Dedifferentiated amniotic fluid mesenchymal stem cell (primary cell): Measurements from ENCODE around the gene SREBF2.

Experiments
- DNase-seq: peaks from one replicate; pipeline ENCODE4 v3.0.0-alpha.2; 2016; ENCODE audit errors: extremely low spot score

SREBF2 gene

DNA sequence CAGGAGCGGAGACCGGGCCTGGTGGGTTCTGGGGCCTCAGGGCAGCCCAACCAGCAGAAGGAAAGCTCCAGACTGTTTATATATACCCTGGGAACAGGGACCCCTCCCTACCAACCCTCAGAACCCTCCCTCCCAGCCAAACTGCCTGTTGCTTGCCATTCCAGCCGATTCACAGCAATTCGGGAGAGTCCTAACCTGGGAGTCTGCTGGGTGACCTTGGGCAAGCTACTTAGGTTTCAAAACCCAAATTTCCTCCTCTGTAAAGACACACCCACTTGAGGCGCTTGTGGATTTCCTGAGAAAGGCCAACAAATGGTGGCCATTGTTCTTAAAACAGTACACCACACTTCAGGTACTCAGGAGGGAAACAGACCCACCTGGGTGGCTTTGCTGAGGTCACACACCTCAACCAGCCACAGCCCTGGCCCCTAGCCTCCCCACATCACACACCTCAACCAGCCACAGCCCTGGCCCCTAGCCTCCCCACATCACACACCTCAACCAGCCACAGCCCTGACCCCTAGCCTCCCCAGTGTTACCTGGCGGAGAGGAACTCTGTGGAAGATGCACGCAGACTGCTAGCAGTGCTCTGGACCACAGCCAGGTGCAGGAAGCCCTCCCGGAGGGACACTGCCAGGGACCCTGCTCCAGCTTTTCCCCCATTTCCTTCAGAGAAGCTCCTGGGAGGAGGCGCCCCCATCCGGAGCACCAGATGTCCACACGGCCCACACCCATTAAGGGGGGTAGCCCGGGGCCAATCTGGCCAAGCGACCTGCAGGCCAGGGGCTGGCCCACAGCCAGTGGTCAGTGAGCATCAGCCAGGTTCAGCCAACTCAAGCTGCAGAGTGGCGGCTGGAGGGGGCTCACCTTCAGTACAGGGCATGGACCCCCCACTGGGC is 75.8 kb downstream of the SREBF2 start:
- no peak for DNase-seq

DNA sequence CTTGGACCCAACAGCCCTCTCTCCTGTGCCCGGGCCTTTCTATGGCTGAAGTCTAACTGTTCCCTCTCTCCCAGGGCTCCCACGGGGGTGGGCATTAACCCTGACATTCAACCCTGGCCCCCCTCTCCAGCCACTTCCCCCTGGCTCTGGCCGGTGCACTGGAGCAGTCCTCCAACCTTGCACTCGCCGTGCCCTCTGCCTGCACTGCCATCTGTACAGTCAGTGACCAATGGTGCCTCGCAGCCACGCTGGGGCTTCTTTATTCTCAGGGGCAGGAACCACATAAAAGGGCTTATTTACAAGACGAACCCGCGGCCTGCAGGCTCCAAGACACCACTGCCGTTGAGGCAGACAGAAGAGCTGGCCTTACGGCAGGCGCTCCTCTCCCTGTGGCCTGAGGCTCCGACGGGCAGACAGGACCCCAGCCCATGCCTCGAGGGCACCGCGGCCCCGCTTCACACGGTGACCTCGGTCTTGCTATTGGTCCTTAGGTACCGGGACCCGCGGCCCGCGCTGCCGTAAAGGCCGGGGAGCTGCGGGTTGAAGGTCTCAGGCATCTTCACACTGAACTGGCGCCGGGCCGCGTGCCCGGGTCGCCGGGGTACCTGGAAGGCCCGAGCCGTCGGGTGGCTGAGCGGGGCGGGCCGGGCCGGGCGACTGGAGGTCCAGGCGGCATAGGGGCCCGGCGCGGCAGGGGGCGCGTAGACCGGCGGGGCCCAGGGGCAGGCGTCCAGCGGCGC is 76.6 kb downstream of the SREBF2 start:
- no peak for DNase-seq

DNA sequence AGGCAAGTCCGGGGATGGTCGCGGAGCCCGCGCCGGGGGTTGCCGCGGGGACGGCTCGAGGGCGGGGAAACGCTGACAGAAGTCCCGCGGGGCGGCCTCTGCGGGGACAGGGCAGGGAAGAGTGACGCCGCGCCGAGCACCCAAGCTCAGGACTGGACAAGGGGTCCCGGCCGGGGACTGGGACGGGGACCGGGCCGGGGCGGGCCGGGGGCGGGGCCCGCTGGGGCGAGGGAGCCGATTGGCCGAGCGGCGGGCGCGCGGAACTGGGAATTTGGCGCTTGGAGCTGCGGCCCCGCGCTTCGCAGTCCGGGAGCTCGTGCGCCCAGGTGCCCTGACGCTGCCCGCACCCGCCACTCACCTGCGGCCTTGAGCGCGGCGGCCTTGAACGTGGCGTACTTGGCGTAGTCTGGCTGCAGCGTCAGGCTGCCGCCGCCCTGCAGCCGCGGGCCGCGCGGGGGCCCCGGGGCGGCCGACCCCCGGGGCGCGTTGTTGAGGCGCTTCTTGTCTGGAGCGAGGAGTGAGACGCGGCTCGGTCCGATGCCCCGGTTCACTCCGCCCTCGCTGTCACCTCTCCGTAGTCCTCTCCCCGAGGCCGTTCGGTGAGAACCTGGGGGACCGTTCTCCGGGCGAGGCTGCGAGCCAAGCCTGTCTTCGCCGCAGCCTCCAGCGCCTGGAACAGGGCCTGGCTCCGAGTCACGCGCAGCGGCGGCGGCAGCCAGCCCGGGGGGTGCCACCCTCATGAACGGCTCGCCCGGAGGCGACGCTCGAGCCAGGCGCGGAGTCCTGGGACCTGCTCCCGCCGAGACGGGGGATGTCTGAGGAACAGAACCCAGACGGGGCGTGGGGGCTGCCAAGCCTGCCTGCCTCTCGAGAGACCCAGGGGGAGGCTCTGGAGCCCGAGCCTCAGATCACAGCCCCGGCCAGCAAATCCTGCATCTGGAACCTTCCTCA is 77.4 kb downstream of the SREBF2 start:
- no peak for DNase-seq

DNA sequence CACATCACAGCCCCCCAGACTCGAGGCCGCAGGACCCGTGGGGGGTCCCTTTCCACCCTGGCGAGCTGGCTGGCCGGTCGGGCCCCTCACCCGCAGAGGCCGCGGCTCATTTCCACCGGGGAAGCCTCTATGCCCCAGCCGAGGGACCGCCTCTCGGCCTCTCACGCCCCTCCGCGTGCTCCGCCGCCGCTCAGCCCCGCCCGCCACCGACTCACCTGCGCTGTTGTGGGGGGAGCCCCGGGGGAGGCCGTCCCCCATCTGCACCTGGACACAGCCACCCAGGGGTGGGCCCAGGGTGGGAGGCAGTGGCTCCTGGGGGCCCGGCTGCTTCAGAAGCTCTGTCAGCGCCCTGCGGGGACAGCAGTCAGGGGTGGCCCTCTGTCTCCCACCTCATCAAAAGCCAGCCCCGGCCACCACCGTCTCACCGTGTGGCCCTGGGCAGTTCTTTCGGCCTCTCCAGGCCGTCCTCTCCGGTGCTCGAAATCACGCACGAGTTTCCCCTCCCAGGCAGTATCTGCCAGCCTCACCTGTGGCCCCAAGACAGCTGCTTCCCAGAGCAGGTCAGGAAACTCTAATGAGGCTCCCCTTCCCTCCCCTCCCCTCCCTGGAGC is 78.2 kb downstream of the SREBF2 start:
- no peak for DNase-seq

DNA sequence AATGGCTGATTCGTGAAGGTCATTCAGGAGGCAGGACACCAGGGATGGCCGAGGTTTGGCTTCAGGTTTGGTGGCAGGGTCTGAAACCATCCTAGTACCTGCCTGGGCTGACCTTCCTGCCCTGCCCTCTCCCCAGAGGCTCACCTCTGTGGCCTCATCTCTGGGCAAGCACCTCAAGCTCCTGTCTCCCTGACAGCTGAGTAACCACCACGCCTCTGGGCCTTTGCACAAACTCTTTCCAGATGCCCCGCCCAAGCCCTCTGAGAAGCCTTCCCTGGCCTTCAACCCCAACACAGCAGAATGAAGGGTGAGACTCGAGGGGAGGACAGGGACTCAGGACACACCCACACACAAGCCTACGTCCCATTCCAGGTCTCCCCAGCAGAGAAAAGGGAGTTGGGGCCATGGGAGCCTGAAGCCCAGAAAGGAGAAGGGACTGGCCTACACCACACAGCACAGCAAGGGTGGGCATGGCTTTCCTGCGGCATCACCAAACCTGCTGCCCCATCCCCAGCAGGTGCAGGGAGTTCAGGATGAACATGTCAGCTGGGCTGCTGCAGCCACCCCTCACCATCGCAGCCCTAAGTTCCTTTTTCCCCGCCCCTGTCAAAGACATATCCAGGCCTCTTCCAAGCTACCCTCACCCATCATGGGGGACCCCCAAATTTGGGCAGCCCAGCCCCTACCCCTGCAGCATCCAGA is 79.6 kb downstream of the SREBF2 start:
- no peak for DNase-seq

DNA sequence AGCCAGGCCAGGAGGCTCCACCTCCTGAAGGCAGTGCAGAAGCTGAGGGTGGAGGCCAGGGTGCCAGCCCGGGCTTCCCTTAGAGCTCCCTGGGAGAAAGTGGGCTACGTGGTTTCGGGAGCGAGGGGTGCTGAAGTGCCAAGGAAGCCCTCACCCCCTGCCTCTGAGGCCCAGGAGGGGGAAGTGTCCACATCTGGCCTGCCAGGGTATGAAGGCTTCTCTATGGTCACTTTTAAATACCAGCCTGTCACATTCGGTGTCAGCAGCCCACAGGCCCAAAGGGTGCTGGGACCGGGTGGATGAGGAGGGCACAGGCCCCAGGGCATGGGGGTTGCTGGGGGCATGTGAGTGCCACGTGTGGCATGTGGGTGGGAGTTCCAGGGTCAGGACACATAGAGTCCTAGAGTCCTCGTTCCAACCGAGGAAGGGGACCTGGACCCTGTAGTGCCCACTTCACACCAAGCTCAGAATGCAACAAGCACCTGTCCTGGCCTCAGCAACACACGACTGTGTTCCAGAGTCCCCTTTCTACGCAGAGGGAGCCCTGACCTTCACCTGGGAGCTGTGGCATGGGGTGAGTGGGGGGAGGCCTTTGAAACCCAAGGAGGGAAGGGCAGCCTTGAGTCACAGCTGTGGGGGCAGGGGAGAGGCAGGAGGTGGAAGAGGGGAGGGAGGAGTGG is 80.3 kb downstream of the SREBF2 start:
- DNase-seq: no peak

DNA sequence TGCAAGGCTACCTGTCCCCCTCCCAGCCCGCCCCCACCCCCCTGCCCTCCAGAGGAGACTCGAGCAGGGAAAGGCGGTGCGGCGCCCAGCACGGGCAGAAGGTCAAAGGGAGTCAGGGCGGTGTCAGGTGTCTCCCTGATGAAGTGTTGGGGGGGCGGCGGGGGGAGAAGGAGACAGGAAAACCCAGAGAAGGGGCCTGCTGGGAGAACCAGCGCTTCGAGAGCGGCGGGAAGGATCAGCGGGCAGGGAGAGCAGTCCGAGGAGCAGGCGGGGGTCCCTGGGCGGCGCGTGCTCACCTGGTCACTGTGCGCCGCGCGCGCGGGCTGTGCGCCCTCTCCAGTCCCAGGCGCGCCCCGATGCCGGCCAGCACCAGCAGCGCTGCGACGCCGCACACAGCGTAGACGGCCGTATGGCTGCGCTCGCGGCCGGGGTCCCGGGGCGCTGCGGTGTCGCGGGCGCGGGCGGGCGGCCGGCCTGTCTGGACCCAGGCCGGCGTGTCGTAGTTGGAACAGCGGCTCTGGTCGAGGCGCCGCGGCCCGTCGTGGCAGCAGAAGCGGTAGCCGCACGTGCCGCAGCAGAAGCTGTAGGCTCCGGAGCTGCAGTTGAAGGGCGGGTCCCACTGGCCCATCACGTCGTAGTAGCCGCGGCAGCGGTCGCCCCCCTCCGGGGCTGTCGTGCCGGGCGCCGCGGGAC is 81.1 kb downstream of the SREBF2 start:
- DNase-seq: no peak

DNA sequence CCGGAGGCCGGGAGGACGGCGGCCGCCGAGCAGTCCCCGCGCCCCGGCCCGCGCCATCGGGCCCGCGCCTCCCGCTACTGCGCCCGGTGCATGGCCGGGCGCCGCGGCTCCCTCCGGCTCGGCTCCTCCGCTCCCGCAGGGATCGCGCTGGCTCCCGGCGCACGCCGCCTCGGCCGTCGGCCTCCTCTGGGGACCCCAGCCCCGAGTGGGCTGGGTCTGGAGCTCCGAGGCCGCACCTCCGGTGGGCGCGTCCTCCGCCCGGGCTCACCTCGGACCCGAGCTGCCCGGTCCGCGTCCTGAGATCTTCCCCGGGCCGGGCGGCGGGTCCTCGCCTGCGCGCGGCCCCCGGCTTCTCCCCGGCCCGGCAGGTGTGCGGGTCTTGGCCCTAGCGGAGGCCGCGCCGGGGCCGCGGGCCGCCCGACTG is 81.7 kb downstream of the SREBF2 start:
- DNase-seq: no peak

DNA sequence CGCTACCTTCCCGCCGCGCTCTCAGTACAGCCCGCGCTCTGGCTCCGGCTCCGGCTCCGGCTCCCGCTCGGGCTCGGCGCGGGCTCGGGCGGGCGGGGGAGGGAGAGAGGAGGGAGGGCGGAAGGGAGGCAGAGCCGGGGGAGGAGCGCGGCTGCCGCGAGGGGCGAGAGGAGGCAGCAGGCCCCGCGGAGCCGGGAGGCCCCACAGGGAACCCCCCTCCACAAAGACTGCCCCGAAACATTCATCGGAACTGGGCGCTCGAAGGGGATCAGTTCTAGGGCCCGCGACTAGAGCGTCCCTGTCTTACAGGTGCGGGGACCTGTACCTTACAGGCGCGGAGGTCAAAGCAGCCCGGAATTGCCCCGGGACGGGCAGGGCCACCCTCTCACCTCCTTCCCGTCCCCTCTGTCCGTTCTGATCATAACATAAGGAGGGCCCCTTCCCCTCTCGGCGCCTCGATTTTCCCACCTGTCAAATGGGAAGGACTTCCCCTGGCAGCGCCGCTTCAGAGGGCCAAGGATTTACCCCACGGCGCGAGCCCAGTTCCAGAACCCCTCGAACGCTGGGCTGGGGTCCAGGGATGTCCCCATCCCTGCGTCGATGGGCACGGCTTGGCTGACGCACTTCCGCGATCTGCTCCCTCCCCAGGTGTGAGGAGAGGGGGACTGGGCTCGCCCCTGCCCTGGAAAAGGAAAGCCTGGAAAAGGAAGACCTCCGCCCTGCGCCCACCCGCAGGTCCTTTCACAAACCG is 82.3 kb downstream of the SREBF2 start, which contains the start of gene SHISA8:
TSS of gene SHISA8 (minus strand) at position 40 of the 751 bp plus-strand sequence. CDS start 407 bp downstream, outside the sequence.
- no peak for DNase-seq

DNA sequence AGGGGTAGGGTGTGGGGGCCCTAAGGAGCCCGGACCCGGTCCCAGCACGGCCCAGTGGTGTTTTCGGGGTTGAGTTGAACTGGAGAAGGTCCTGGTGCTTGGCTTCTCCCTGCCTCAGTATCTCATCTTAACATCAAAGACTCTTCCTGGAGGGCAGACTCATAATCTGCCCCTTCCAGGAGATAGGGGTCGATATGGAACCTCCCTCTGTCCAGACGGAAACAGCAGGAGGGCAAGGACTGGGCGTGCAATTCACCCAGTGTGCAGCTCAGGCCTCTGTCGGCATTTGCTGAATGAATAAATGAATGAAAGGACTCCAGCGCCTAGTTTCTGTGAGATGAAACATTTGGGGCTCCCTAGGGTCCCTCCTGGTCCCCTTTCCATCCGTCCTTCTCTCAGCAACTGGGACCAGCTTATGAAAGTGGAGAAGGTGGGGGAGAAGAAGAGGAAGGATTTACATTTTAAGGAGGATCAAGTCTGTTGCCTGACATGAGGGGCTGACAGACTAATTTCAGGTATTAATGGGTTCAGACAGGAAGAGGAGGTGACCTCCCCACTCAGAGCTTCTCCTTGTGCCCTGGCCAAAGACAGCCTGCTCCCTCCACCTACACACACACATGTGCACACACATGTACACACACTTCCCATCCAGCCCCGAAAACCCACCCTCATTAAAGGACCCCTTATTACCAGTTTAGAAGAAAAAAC is 83.0 kb downstream of the SREBF2 start:
- no peak for DNase-seq

DNA sequence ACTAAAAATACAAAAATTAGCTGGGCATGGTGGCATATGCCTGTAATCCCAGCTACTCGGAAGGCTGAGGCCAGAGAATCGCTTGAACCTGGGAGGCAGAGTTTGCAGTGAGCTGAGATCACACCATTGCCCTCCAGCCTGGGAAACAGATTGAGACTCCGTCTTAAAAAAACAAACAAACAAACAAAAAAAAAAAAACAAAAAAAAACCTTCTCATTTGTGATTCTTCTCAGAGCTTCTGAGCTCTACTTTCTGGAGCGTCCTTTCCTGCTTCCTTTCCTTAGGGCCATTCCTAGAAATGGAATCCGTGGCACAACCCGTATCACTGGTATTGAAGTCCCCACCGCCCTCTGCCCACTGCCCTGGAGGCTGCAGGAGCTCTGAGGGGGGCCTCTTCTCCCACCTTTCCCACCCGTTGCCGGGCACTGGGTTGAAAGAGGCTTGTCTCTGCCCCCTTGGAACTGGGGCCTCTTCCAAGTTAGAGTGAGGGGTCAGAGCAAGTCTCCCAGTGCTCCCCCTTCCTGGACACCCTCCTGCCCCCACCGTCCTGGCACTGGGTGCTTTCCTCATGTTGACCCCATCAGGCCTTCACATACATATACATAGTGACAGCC is 83.9 kb downstream of the SREBF2 start:
- no peak for DNase-seq

DNA sequence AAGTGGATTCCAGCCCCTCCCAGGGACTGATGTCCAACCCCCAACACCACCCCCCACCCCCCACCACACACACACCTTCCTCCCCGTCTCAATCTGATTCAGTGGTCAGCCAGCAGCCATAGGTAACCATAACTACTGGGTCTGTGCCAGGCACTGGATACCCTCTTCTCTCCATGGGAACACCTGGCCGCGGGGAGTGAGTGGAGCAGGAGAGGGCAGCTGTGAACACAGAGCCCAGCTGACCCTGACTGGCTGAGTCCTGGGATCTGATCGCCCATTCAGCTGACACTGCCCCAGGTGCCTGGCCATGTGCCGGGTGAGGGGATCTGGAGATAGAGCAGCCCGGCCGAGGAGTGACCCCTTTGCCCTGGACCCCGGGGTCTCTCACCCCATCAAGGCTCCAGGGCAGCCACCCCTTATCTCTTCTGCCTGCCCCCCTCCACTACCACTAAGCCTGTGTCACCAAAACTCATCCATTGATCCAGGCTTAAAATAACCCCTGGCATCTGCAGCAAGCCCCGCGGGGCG is 84.5 kb downstream of the SREBF2 start:
- no peak for DNase-seq

DNA sequence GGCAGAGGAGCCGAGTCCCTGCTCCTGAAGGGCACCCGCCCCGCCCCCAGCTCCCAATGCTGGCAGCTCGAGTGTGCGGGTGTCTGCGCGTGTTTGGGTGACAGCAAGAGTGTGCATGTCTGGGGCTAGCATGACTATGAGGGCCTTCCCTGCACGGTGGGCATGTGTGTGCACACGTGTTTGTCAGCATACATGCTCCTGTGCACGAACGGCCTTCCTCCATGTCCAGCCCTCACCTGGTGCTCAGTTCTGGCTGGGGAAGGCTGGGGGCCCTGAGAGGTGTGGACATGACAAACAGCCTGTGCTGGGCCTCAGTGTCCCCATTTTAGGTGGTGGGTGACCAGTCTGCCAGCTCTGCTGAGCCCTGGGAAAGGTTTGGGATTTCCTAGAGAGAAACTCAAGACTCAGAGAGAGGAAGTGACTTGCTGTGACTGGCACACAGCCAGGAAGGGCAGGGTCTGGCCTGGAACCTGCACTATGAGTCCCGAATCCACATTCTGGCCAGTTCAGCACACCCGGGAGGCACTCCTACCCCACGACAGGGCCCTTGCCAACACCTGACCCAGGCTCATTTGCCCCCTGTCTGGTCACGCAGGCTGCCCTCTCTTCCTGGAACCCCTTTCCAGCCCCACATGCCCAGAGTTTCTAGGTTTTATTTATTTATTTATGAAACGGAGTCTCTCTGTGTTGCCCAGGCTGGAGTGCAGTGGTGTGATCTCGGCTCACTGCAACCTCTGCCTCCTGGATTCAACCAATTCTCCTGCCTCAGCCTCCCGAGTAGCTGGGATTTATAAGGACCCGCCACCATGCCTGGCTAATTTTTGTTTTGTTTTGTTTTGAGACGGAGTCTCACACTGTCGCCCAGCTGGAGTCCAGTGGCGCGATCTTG is 85.2 kb downstream of the SREBF2 start:
- no peak for DNase-seq

DNA sequence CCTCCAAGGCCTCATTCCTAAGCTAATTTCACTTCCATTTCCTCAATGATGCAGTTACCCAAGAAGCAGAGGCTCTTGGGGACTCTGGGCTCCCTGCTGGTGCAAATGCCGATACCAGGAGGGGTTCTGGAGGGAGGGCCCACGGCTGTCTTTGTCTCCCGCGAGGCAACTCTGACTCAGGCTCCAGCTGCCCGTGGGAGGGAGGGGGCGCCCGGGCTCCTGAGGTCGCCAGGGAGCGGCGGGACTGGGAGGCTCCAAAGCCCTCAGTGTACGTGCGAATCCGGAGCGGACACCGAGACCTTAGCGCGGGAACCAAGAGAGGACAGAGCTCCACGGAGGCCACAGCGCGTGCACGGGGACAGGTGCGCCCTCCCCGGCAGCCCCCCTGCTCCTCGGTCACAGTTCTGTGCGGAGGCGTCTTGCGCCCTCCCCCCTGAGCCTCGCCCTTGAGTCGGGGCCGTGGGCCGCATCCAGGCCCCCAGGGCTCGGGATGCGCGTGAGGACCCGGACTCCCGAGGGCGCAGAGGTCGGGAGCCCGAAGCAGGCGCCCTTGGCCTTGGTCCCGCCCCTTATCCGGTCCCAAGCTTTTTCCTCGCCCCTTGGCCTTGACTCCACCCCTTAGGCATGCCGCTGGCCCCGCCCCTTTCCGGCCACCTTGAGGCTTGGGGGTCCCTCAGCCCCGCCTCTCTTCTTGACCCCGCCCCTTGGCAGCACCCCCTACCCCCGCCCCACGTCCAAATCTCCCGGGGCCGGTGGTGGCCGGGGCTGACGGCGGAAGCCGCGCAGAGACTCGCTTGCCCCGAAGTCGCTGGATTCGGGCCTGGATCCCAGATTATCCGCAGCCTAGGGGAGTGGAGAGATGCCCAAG is 86.7 kb downstream of the SREBF2 start:
- no peak for DNase-seq

DNA sequence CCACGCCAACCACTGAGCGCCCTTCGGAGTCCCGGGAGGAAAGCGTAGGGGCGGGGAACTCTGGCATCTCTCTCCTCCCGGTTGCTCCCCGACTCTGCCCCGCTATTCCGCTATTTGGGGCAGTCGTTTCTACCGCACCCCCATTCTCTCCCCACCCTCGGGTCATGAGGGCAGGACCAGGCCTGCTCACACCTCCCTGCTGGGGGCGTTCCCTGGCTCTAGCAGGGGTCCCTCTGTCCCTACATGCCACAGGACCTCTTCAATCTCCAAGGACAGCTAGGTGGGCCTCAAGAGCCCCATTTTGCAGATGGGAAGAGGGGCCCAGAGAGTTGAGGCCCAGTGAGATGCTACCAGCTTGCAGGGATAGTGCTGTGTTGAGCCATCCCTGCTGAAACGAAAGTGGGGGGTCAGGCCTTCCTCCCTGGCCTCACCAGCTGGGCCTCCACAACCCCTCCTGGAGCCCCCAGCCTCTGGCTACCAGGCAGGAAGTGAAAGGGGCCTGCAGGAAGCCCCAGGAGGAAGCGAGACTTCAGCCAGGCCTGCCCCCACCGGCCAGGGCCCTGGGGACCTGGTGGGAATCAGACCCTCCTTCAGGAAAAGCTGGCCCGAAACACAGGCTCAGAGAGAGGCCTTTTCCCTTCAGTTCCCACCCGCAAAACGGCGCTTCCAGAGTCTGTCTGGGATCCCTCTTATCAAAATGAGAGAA is 87.5 kb downstream of the SREBF2 start:
- no peak for DNase-seq
